K562 (cell line): ENCODE measurements around the gene MAPT. TPM values are rescaled to one million over a fixed set of nuclear protein-coding genes. Genes with fewer than 3 reads are reported as not detected.

Experiments
- ATAC-seq: fragments of 200-7000 bp; cut with Tn5 transposase; 3 replicates; pipeline ENCODE4 v1.9.1; 2020; ENCODE audit warnings: moderate library complexity
- BruUV-seq: library from RNA; stranded (reverse); fragments of 400-500 nt; replicated peaks from 2 replicates; lab custom pipeline; 2021; lab: Mats Ljungman, UMichigan
- CTCF ChIA-PET: fragments of 300-600 bp; formaldehyde crosslinking; extraction: SDS; loops from one replicate; lab custom pipeline; 2021; ENCODE audit warnings: low intra/inter-chr PET ratio; lab: Yijun Ruan, JAX
- POLR2A ChIA-PET: fragments of 300-600, 350-650 bp; sonication (Branson Sonifier 250); formaldehyde crosslinking; extraction: SDS; loops from one replicate; lab custom pipeline; 2021; ENCODE audit warnings: antibody characterized with exemption, inconsistent platforms; lab: Yijun Ruan, JAX
- DNase-seq, 4 experiments: peaks; one replicate each; pipeline versions ENCODE4 v3.0.0 to v3.0.0-alpha.2; 2011 to 2018; ENCODE audit warnings: low spot score in 3 of 4, mixed read lengths in 3 of 4; ENCODE audit errors: extremely low read depth in 1 of 4
- FAIRE-seq: peaks from 2 replicates; lab custom pipeline; 2011; peaks lifted over from hg19 to GRCh38; lab: Jason Lieb, UNC
- H2AFZ ChIP-seq: 2 replicates; pipeline ENCODE4 v1.6.0; 2011; ENCODE audit warnings: low read depth, low read length, control low read depth, inconsistent platforms
- H3K27ac ChIP-seq: fragments of 200-600 bp; 3 replicates; pipeline ENCODE4 v1.8.0; 2011; ENCODE audit warnings: low read depth, mild to moderate bottlenecking, control low read depth, inconsistent platforms, low read length, moderate library complexity, mixed read lengths; ENCODE audit errors: extremely low read depth
- H3K27me3 ChIP-seq, 2 experiments: fragments of 300-600 bp in 1 of 2; 2 replicates in 1 of 2; 3 replicates in 1 of 2; pipeline versions ENCODE4 v1.6.0 to v1.8.0; 2011; ENCODE audit warnings: inconsistent platforms in 2 of 2, low read length in 2 of 2, mild to moderate bottlenecking in 1 of 2, mixed read lengths in 1 of 2, moderate library complexity in 1 of 2; ENCODE audit not compliant: control insufficient read depth in 2 of 2, insufficient read depth in 2 of 2
- H3K36me3 ChIP-seq: fragments of 300-600 bp; 3 replicates; pipeline ENCODE4 v1.8.0; 2011; ENCODE audit warnings: mild to moderate bottlenecking, low read length, inconsistent platforms; ENCODE audit not compliant: control insufficient read depth, insufficient read depth
- H3K4me1 ChIP-seq, 2 experiments: fragments of 200-600 bp in 1 of 2; replicated peaks in 1 of 2; 2 replicates in 1 of 2; 3 replicates in 1 of 2; pipeline versions ENCODE4 v1.5.1 to v1.8.0; 2011; ENCODE audit warnings: inconsistent platforms in 2 of 2, low read length in 2 of 2, mild to moderate bottlenecking in 1 of 2, mixed read lengths in 1 of 2, moderate library complexity in 1 of 2; ENCODE audit not compliant: control insufficient read depth in 2 of 2, insufficient read depth in 2 of 2
- H3K4me2 ChIP-seq: 2 replicates; pipeline ENCODE4 v1.6.1; 2011; ENCODE audit warnings: low read length, control low read depth, inconsistent platforms, mixed read lengths; ENCODE audit not compliant: insufficient read depth
- H3K4me3 ChIP-seq: fragments of 200-600 bp; sonication (generic), shearing (Covaris generic); 2 replicates; pipeline ENCODE4 v1.5.1; 2016; ENCODE audit warnings: control low read depth, inconsistent platforms
- H3K79me2 ChIP-seq: fragments of 200-600 bp; 3 replicates; pipeline ENCODE4 v1.8.0; 2011; ENCODE audit warnings: low read length, inconsistent platforms; ENCODE audit not compliant: control insufficient read depth, insufficient read depth
- H3K9ac ChIP-seq, 2 experiments: 2 replicates each; pipeline versions ENCODE4 v1.6.0 to v1.6.1; 2011; ENCODE audit warnings: low read depth in 2 of 2, low read length in 2 of 2, control low read depth in 1 of 2, inconsistent platforms in 1 of 2, mild to moderate bottlenecking in 1 of 2, mixed read lengths in 1 of 2; ENCODE audit not compliant: insufficient read depth in 1 of 2
- H3K9me1 ChIP-seq: one replicate; pipeline ENCODE4 v1.6.0; 2011; ENCODE audit warnings: inconsistent platforms, mild to moderate bottlenecking, low read length, moderate library complexity; ENCODE audit not compliant: control insufficient read depth, insufficient read depth
- H3K9me3 ChIP-seq: replicated peaks from 2 replicates; pipeline ENCODE4 v1.5.1; 2011; ENCODE audit warnings: low read depth, low read length, inconsistent platforms; ENCODE audit not compliant: control insufficient read depth, insufficient read depth
- H4K20me1 ChIP-seq: replicated peaks from 2 replicates; pipeline ENCODE4 v1.6.1; 2011; ENCODE audit warnings: low read length, inconsistent platforms, mixed read lengths; ENCODE audit not compliant: control insufficient read depth, insufficient read depth
- MLLT1 ChIP-seq, 2 experiments: fragments of 450-650 bp; IDR thresholded peaks; 2 replicates each; pipeline ENCODE4 v1.6.1; 2016
- NFIC ChIP-seq: fragments of 450-650 bp; IDR thresholded peaks from 2 replicates; pipeline ENCODE4 v1.6.1; 2017; ENCODE audit warnings: mild to moderate bottlenecking, inconsistent platforms
- SMC3 ChIP-seq: conservative IDR thresholded peaks from 2 replicates; pipeline ENCODE4 v1.6.1; 2011; ENCODE audit warnings: low read depth, low read length, improper control_type of control experiment; ENCODE audit not compliant: insufficient read depth
- WGBS: fragments of 100-300 bp; shearing (Covaris generic); methylation state at CpG from one replicate; pipeline ENCODE4 v1.1.6; 2016; ENCODE audit warnings: low coverage, mixed read lengths; ENCODE audit not compliant: insufficient coverage; ENCODE audit errors: missing lambda C conversion rate; 5-methylcytosine and 5-hydroxymethylcytosine counted together
- in situ Hi-C: fragments of 300-500 bp; cut with MboI; formaldehyde crosslinking; loops from 4 replicates; pipeline ENCODE4 v1.15.0; 2018; ENCODE audit warnings: inconsistent platforms, mixed read lengths
- intact Hi-C: fragments of 100-400 bp; cut with micrococcal nuclease; formaldehyde crosslinking; loops from 2 replicates; pipeline ENCODE4 v1.14.2; 2022
- polyA plus RNA-seq, 8 experiments: library from polyadenylated mRNA; depleted of rRNA in 4 of 8; stranded (reverse) in 5 of 8; unstranded in 3 of 8; fragments of >200 nt; fragmentation: Nextera tagmentation in 2 of 8; fragmentation: Illumina TruSeq in 1 of 8; extraction: Ambion mirVana in 2 of 8; extraction: Trizol in 1 of 8; gene quantifications; 2 replicates each; pipeline versions ENCODE4 v1.2.1 to v1.2.3, GENCODE V29; 2011 to 2014; ENCODE audit warnings: inconsistent platforms in 1 of 8, missing spikeins in 1 of 8
- total RNA-seq, 7 experiments: library from RNA; depleted of rRNA in 6 of 7; stranded (reverse); fragments of >200 nt in 6 of 7; fragmentation: Illumina TruSeq in 2 of 7; extraction: Trizol in 2 of 7; gene quantifications; 2 replicates each; pipeline versions ENCODE4 v1.2.1 to v1.2.3, GENCODE V29; 2011 to 2021; ENCODE audit warnings: low replicate concordance in 1 of 7

The MAPT gene
- total and polyA plus RNA-seq, 9 of the 15 experiments (the other 6 are each of a cell fraction or from before 2014, with no cell fraction given) = 0.04 to 1.1 (median 0.36) TPM

DNA sequence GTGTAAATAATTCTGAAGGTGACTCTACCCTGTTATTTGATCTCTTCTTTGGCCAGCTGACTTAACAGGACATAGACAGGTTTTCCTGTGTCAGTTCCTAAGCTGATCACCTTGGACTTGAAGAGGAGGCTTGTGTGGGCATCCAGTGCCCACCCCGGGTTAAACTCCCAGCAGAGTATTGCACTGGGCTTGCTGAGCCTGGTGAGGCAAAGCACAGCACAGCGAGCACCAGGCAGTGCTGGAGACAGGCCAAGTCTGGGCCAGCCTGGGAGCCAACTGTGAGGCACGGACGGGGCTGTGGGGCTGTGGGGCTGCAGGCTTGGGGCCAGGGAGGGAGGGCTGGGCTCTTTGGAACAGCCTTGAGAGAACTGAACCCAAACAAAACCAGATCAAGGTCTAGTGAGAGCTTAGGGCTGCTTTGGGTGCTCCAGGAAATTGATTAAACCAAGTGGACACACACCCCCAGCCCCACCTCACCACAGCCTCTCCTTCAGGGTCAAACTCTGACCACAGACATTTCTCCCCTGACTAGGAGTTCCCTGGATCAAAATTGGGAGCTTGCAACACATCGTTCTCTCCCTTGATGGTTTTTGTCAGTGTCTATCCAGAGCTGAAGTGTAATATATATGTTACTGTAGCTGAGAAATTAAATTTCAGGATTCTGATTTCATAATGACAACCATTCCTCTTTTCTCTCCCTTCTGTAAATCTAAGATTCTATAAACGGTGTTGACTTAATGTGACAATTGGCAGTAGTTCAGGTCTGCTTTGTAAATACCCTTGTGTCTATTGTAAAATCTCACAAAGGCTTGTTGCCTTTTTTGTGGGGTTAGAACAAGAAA lies 109.8 kb downstream of the MAPT start:
- ChIA-PET POLR2A (interaction anchor here (1.0 to 1.4 kb wide), 2 partner anchors 14 to 30 kb away, joined by 3 read pairs; no protein-coding TSS in a partner anchor), CTCF (interaction anchor here (1.1 kb wide), 1 partner anchor 40 kb away, joined by 3 read pairs; no protein-coding TSS in a partner anchor)
- Histone ChIP-seq H4K20me1 (no peaks in the 10 kb centered on the region), H3K27me3 (no peaks in the 10 kb centered on the region; a peak in 1 of 5 replicates), H3K4me3 (no peak overlapping the region), H3K9me1 (no peaks in the 10 kb centered on the region), H3K79me2 (no peaks in the 10 kb centered on the region), H3K9me3 (no peaks in the 10 kb centered on the region), H3K9ac (0 out of 4 replicates have a peak overlapping the region, but pooled peaks of 1 of the 2 experiments have one; percentile 48), H2AFZ (no peak overlapping the region), H3K36me3 (no peaks in the 10 kb centered on the region), H3K4me1 (peaks cover 0 to 9% of the 10 kb centered on the region in 2 experiments; a peak in 2 of 5 replicates), H3K4me2 (no peak overlapping the region), H3K27ac (no peak overlapping the region)
- TF ChIP-seq MLLT1 (IDR thresholded peaks at IDR 0.05) (no peak), SMC3 (no peak), NFIC (0 out of 2 replicates have a peak, but pooled peaks have one; percentile 13)
- no peak for DNase-seq
- intact Hi-C loops (loop anchor here (2.0 kb wide), 2 partner anchors 189 to 209 kb away; partner anchors contain the start of gene KANSL1), in situ Hi-C loops (loop anchor here (5.0 to 10.0 kb wide), 2 partner anchors 213 to 281 kb away; no protein-coding TSS in a partner anchor)
- BruUV-seq = no TSS peak
- FAIRE-seq = peak; percentile 54
- 14% methylated on average over 6 of the region's 6 CpGs for WGBS
- no peak; the same call in 2 of the 3 replicates for ATAC-seq
